ENCODE measurements around the gene PFDN1. TPM values are rescaled to one million over a fixed set of nuclear protein-coding genes. Genes with fewer than 3 reads are reported as not detected.

PFDN1 gene
- total and polyA plus RNA-seq, 9 of the 15 experiments (the other 6 are each of a cell fraction or from before 2014, with no cell fraction given): 45.5 to 215 (median 78.0) TPM

DNA sequence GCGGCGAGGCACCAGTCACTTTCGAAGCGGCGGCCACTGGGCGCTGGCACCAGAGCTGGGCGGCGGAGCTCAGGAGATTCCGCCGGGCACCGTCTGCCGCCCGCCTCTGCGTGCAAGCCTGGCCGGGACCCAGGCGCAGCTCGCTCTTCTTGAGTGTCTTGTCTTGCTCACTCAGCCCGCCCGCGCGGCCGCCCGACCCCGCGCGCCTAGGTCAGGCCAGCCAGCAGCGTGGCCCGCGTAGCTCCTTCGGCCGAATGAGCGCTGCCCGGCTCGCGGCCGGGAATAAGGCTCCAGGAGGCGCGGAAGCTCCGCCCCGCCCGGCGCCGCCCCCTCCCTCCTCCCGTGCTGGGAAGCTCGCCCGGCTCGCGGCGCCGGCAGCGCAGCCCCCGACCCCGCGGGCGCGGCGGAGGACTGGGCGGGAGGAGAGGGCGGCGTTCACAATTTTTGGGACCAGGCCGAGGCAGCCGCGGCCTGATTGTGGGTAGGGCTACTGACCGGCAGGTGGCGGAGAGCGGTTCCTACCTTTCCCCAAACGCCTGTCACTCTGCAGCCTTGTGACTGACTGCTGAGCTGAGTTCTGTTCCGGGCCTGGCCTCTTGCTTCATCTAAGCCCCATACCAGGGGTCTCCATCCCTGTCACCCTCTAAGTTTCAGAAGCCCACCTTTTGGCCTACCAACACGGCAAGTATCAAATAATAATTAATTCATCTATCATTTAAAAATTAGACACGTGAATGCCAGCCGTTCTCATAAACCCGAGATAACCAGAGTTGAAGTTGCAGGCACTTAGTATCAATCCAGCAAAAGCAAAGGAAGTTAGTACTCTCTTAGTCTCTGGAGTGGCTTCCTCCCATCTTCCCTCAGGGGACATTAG lies 43.7 kb upstream of the PFDN1 start, which contains the start of gene HBEGF (continued):
- TF ChIP-seq, protein P1, sequence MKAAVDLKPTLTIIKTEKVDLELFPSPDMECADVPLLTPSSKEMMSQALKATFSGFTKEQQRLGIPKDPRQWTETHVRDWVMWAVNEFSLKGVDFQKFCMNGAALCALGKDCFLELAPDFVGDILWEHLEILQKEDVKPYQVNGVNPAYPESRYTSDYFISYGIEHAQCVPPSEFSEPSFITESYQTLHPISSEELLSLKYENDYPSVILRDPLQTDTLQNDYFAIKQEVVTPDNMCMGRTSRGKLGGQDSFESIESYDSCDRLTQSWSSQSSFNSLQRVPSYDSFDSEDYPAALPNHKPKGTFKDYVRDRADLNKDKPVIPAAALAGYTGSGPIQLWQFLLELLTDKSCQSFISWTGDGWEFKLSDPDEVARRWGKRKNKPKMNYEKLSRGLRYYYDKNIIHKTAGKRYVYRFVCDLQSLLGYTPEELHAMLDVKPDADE (conservative IDR thresholded peaks at IDR 0.05; ENCODE audit: control insufficient read depth, low read depth, low read length): peak; percentile 56; the same call in 1 of the 2 replicates
- TF ChIP-seq BMI1 (IDR thresholded peaks at IDR 0.05; ENCODE audit: low read length) (no peak), HSF4 (CRISPR knock-in tag; IDR thresholded peaks at IDR 0.05; ENCODE audit: borderline replicate concordance) (no peak), BRD9 (IDR thresholded peaks at IDR 0.05; ENCODE audit: low read depth, partially characterized antibody) (no peak), RFX1 (IDR thresholded peaks at IDR 0.05) (no peak), NBN (IDR thresholded peaks at IDR 0.05; ENCODE audit: low read depth) (no peak), SRF (CRISPR knock-in tag; IDR thresholded peaks at IDR 0.05) (no peak; a peak in 1 of 4 replicates), FIP1L1 (IDR thresholded peaks at IDR 0.05; ENCODE audit: low read depth, low read length, poor library complexity, severe bottlenecking) (peak; percentile 41), ZNF766 (CRISPR knock-in tag; conservative IDR thresholded peaks at IDR 0.05) (no peak), GATA2 (CRISPR knock-in tag; IDR thresholded peaks at IDR 0.05) (no peak), ZNF436 (CRISPR knock-in tag; IDR thresholded peaks at IDR 0.05) (no peak), HEY1 (CRISPR knock-in tag; IDR thresholded peaks at IDR 0.05; ENCODE audit: borderline replicate concordance) (no peak), C11orf30 (IDR thresholded peaks at IDR 0.05; ENCODE audit: low read depth) (no peak), HDGF (IDR thresholded peaks at IDR 0.05) (no peak)
- TF ChIP-seq, protein P2, sequence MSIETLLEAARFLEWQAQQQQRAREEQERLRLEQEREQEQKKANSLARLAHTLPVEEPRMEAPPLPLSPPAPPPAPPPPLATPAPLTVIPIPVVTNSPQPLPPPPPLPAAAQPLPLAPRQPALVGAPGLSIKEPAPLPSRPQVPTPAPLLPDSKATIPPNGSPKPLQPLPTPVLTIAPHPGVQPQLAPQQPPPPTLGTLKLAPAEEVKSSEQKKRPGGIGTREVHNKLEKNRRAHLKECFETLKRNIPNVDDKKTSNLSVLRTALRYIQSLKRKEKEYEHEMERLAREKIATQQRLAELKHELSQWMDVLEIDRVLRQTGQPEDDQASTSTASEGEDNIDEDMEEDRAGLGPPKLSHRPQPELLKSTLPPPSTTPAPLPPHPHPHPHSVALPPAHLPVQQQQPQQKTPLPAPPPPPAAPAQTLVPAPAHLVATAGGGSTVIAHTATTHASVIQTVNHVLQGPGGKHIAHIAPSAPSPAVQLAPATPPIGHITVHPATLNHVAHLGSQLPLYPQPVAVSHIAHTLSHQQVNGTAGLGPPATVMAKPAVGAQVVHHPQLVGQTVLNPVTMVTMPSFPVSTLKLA (conservative IDR thresholded peaks at IDR 0.05): 0 out of 4 replicates have a peak, but pooled peaks of 1 of the 2 experiments have one; percentile 55
- TF ChIP-seq, protein P3, sequence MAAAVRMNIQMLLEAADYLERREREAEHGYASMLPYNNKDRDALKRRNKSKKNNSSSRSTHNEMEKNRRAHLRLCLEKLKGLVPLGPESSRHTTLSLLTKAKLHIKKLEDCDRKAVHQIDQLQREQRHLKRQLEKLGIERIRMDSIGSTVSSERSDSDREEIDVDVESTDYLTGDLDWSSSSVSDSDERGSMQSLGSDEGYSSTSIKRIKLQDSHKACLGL (CRISPR knock-in tag; IDR thresholded peaks at IDR 0.05; ENCODE audit: borderline replicate concordance, poor library complexity, severe bottlenecking): no peak
- TF ChIP-seq, protein P4, sequence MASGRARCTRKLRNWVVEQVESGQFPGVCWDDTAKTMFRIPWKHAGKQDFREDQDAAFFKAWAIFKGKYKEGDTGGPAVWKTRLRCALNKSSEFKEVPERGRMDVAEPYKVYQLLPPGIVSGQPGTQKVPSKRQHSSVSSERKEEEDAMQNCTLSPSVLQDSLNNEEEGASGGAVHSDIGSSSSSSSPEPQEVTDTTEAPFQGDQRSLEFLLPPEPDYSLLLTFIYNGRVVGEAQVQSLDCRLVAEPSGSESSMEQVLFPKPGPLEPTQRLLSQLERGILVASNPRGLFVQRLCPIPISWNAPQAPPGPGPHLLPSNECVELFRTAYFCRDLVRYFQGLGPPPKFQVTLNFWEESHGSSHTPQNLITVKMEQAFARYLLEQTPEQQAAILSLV (tag; IDR thresholded peaks at IDR 0.05): no peak
- TF ChIP-seq, protein P5, sequence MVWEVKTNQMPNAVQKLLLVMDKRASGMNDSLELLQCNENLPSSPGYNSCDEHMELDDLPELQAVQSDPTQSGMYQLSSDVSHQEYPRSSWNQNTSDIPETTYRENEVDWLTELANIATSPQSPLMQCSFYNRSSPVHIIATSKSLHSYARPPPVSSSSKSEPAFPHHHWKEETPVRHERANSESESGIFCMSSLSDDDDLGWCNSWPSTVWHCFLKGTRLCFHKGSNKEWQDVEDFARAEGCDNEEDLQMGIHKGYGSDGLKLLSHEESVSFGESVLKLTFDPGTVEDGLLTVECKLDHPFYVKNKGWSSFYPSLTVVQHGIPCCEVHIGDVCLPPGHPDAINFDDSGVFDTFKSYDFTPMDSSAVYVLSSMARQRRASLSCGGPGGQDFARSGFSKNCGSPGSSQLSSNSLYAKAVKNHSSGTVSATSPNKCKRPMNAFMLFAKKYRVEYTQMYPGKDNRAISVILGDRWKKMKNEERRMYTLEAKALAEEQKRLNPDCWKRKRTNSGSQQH (CRISPR knock-in tag; IDR thresholded peaks at IDR 0.05): no peak
- TF ChIP-seq, protein P6, sequence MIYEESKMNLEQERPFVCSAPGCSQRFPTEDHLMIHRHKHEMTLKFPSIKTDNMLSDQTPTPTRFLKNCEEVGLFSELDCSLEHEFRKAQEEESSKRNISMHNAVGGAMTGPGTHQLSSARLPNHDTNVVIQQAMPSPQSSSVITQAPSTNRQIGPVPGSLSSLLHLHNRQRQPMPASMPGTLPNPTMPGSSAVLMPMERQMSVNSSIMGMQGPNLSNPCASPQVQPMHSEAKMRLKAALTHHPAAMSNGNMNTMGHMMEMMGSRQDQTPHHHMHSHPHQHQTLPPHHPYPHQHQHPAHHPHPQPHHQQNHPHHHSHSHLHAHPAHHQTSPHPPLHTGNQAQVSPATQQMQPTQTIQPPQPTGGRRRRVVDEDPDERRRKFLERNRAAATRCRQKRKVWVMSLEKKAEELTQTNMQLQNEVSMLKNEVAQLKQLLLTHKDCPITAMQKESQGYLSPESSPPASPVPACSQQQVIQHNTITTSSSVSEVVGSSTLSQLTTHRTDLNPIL (CRISPR knock-in tag; IDR thresholded peaks at IDR 0.05): no peak

Data from K562 (cell line).